B cell (primary cell): ENCODE results near the gene ECHDC1.

ENCODE experiments used
- CTCF ChIP-seq: fragments of 200-600 bp; IDR thresholded peaks from one replicate; pipeline ENCODE4 v1.8.0; 2022; ENCODE audit warnings: antibody characterized with exemption, mild to moderate bottlenecking
- EZH2 ChIP-seq: IDR thresholded peaks from 2 replicates; pipeline ENCODE4 v1.6.1; 2012; ENCODE audit warnings: borderline replicate concordance, low read depth, mild to moderate bottlenecking, moderate library complexity, low read length; ENCODE audit not compliant: insufficient read depth, poor library complexity, severe bottlenecking

GRCh38 chr6:127342296-127342945, 988 bp downstream of the ECHDC1 start:
- TF ChIP-seq EZH2 (no peak), CTCF (no peak)
